Panc1 (cell line): ENCODE data around the gene ZBTB20. TPM values are rescaled to one million over a fixed set of nuclear protein-coding genes. Genes with fewer than 3 reads are reported as not detected.

Source experiments
- ATAC-seq: fragments of 200-7000 bp; cut with Tn5 transposase; 2 replicates; pipeline ENCODE4 v1.9.1; 2020; ENCODE audit warnings: mild to moderate bottlenecking, moderate library complexity
- BruUV-seq: library from RNA; stranded (reverse); fragments of 400-500 nt; replicated peaks from 2 replicates; lab custom pipeline; 2021; lab: Mats Ljungman, UMichigan
- CTCF ChIA-PET: fragments of 300-600 bp; sonication (Branson Sonifier 250); formaldehyde crosslinking; loops from one replicate; lab custom pipeline; 2022; ENCODE audit warnings: antibody characterized with exemption; lab: Charles Lee
- POLR2A ChIA-PET: fragments of 300-600 bp; sonication (Branson Sonifier 250); formaldehyde crosslinking; loops from one replicate; lab custom pipeline; 2022; ENCODE audit warnings: antibody characterized with exemption; lab: Charles Lee
- DNase-seq: peaks from one replicate; pipeline ENCODE4 v3.0.0-alpha.2; 2010; ENCODE audit warnings: low read depth, low spot score
- H3K27ac ChIP-seq: 2 replicates; pipeline ENCODE4 v1.5.1; 2011; ENCODE audit warnings: mild to moderate bottlenecking, low read length, inconsistent platforms
- H3K27me3 ChIP-seq: fragments of 200-500 bp; sonication (Bioruptor generic); 2 replicates; pipeline ENCODE4 v1.6.0; 2014; ENCODE audit warnings: low read length, inconsistent platforms; ENCODE audit not compliant: control insufficient read depth, insufficient read depth
- H3K36me3 ChIP-seq: fragments of 200-500 bp; sonication (Bioruptor generic); 2 replicates; pipeline ENCODE4 v1.5.1; 2014; ENCODE audit warnings: inconsistent platforms, mild to moderate bottlenecking, low read length, moderate library complexity; ENCODE audit not compliant: control insufficient read depth, insufficient read depth
- H3K4me1 ChIP-seq: 2 replicates; pipeline ENCODE4 v1.5.1; 2011; ENCODE audit warnings: inconsistent platforms, mild to moderate bottlenecking, low read length, moderate library complexity; ENCODE audit not compliant: control insufficient read depth, insufficient read depth
- H3K4me3 ChIP-seq, 2 experiments: 2 replicates each; pipeline ENCODE4 v1.5.1; 2011 to 2012; ENCODE audit warnings: low read depth in 2 of 2, low read length in 2 of 2, mild to moderate bottlenecking in 2 of 2, inconsistent platforms in 1 of 2, moderate library complexity in 1 of 2
- H3K9me3 ChIP-seq: fragments of 200-500 bp; sonication (Bioruptor generic); 2 replicates; pipeline ENCODE4 v1.5.1; 2014; ENCODE audit warnings: low read depth, mild to moderate bottlenecking, inconsistent platforms, low read length, moderate library complexity; ENCODE audit not compliant: control insufficient read depth, insufficient read depth
- CTCF ChIP-seq: fragments of 450-650 bp; IDR thresholded peaks from 2 replicates; pipeline ENCODE4 v1.5.1; 2017; ENCODE audit warnings: mild to moderate bottlenecking
- POLR2AphosphoS5 ChIP-seq: IDR thresholded peaks from 2 replicates; pipeline ENCODE4 v1.6.1; 2012; ENCODE audit warnings: mild to moderate bottlenecking, low read depth, low read length, moderate library complexity
- REST ChIP-seq, 2 experiments: IDR thresholded peaks; 2 replicates each; pipeline ENCODE4 v1.6.1; 2011 to 2012; ENCODE audit warnings: low read depth in 2 of 2, control low read depth in 1 of 2, low read length in 1 of 2, mild to moderate bottlenecking in 1 of 2, moderate library complexity in 1 of 2; ENCODE audit not compliant: insufficient read depth in 1 of 2
- SIN3A ChIP-seq: IDR thresholded peaks from 2 replicates; pipeline ENCODE4 v1.6.1; 2012; ENCODE audit warnings: low read depth, mild to moderate bottlenecking, low read length, moderate library complexity, borderline replicate concordance; ENCODE audit not compliant: insufficient read depth
- TCF7L2 ChIP-seq: IDR thresholded peaks from 2 replicates; pipeline ENCODE4 v1.6.1; 2011; ENCODE audit warnings: mild to moderate bottlenecking, low read depth, low read length, inconsistent platforms
- in situ Hi-C: cut with HindIII; loops from 2 replicates; pipeline ENCODE4 v1.10.0; 2016; ENCODE audit warnings: low sequenced_read_pairs, low pct_unique_long_range_greater_than_20kb
- intact Hi-C: fragments of 100-400 bp; cut with micrococcal nuclease; formaldehyde crosslinking; loops from one replicate; pipeline ENCODE4 v1.10.0; 2022; ENCODE audit not compliant: unreplicated experiment
- total RNA-seq: library from RNA; stranded (reverse); gene quantifications from one replicate; pipeline ENCODE4 v1.2.1, GENCODE V29; 2021; ENCODE audit not compliant: unreplicated experiment

Gene ZBTB20
- total RNA-seq, 1 experiment from 2014 or later, result 4.1 TPM

GRCh38 chr3:115099986-115100571 lies 47.0 kb downstream of the ZBTB20 start:
- BruUV-seq, result no TSS peak
- Histone ChIP-seq H3K36me3 (no peaks in the 10 kb centered on the region), H3K27me3 (no peaks in the 10 kb centered on the region), H3K4me3 (peak overlapping the region in 1 of 2 experiments; percentile 8; a peak in 1 of 4 replicates), H3K27ac (no peak overlapping the region), H3K4me1 (no peaks in the 10 kb centered on the region), H3K9me3 (no peaks in the 10 kb centered on the region)
- CTCF ChIA-PET, result no interaction called here
- TF ChIP-seq CTCF (no peak), REST (IDR thresholded peaks at IDR 0.05; ENCODE audit: insufficient read depth in 1 of 2, low read depth in 2 of 2, low read length in 1 of 2) (no peak), SIN3A (no peak), POLR2AphosphoS5 (no peak), TCF7L2 (no peak)
- ATAC-seq (peak; percentile 72), DNase-seq (no peak)
- in situ Hi-C loops, result no loop called here
- intact Hi-C loops, result no loop called here
- POLR2A ChIA-PET, result no interaction called here

GRCh38 chr3:115099134-115099985 lies 47.7 kb downstream of the ZBTB20 start:
- in situ Hi-C loops, result no loop called here

More at GRCh38 chr3:115099134-115099985, 47.7 kb downstream of the ZBTB20 start:
- no peaks in the 10 kb centered on the region for H3K36me3 ChIP-seq
- ATAC-seq (no peak), DNase-seq (no peak)
- no TSS peak for BruUV-seq
- CTCF ChIA-PET, result no interaction called here
- POLR2A ChIA-PET, result no interaction called here
- no peaks in the 10 kb centered on the region for H3K9me3 ChIP-seq
- TF ChIP-seq POLR2AphosphoS5 (no peak), REST (IDR thresholded peaks at IDR 0.05; ENCODE audit: insufficient read depth in 1 of 2, low read depth in 2 of 2, low read length in 1 of 2) (no peak), SIN3A (no peak), CTCF (no peak), TCF7L2 (no peak)
- no peak overlapping the region; a peak in 1 of 4 replicates for H3K4me3 ChIP-seq
- no peaks in the 10 kb centered on the region for H3K27me3 ChIP-seq
- no peaks in the 10 kb centered on the region for H3K4me1 ChIP-seq
- intact Hi-C loops, result no loop called here
- H3K27ac ChIP-seq, result no peak overlapping the region
